Upper lobe of left lung (tissue), 6 donors: ENCODE measurements around the gene PBX2. TPM values are rescaled to one million over a fixed set of nuclear protein-coding genes. Genes with fewer than 3 reads are reported as not detected.
A peak's percentile ranks its signal among the peaks of the same experiment; 100 is the strongest.

Experiments
- ATAC-seq, 2 donors: fragments of 200-7000 bp; cut with Tn5 transposase; one replicate each; pipeline ENCODE4 v1.9.1; 2022; ENCODE audit warnings: mild to moderate bottlenecking in 2 of 2, moderate library complexity in 2 of 2; ENCODE audit not compliant: low FRiP score in 2 of 2
- DNase-seq, 2 donors: peaks; one replicate each; pipeline ENCODE4 v3.0.0-alpha.2; 2019 to 2020
- H3K27ac ChIP-seq, 4 donors: fragments of 200-600 bp; sonication (generic); one replicate each; pipeline ENCODE4 v1.5.1; 2016 to 2019
- H3K27me3 ChIP-seq, 4 donors: fragments of 200-600 bp; sonication (generic); one replicate each; pipeline ENCODE4 v1.5.1; 2017 to 2019
- H3K36me3 ChIP-seq, 4 donors: fragments of 200-600 bp; sonication (generic); one replicate each; pipeline ENCODE4 v1.5.1; 2016 to 2019
- H3K4me1 ChIP-seq, 4 donors: fragments of 200-600 bp; sonication (generic); one replicate each; pipeline ENCODE4 v1.5.1; 2018 to 2019
- H3K4me3 ChIP-seq, 4 donors: fragments of 200-600 bp; sonication (generic); one replicate each; pipeline ENCODE4 v1.5.1; 2017 to 2019; ENCODE audit warnings: mild to moderate bottlenecking in 2 of 4, moderate library complexity in 1 of 4
- H3K9me3 ChIP-seq, 4 donors: fragments of 200-600 bp; sonication (generic); one replicate each; pipeline ENCODE4 v1.5.1; 2018 to 2019
- EP300 ChIP-seq, 4 donors: sonication (generic); formaldehyde crosslinking; IDR thresholded peaks; one replicate each; pipeline ENCODE4 v1.5.1; 2017; ENCODE audit warnings: antibody characterized with exemption in 4 of 4, control low read depth in 2 of 4
- POLR2A ChIP-seq, 4 donors: fragments of 450-650 bp; IDR thresholded peaks; one replicate each; pipeline ENCODE4 v1.5.1; 2016 to 2017; ENCODE audit warnings: antibody characterized with exemption in 4 of 4, mild to moderate bottlenecking in 2 of 4
- POLR2AphosphoS5 ChIP-seq, 2 donors: sonication (generic); formaldehyde crosslinking; IDR thresholded peaks; one replicate each; pipeline ENCODE4 v1.5.1; 2017; ENCODE audit warnings: antibody characterized with exemption in 2 of 2
- WGBS, 2 donors: methylation state at CpG; one replicate each; pipeline ENCODE4 v1.1.5; 2017 to 2018; 5-methylcytosine and 5-hydroxymethylcytosine counted together
- total RNA-seq, 6 donors: library from RNA; depleted of rRNA in 4 of 6; stranded (reverse); fragments of >200 nt in 4 of 6; gene quantifications; one replicate each; pipeline versions ENCODE4 v1.1.0 to v1.2.1, GENCODE V29; 2016 to 2021
- TF ChIP-seq, protein P1 (sequence below), 6 experiments: fragments of 450-650 bp in 4 of 6; fragments of 200-600 bp in 2 of 6; sonication (generic) in 2 of 6; IDR thresholded peaks; one replicate each; pipeline ENCODE4 v1.5.1; 2016 to 2019; ENCODE audit warnings: antibody characterized with exemption in 6 of 6
- donor health status: DM: no; HTN: no; CAD: no; lungs with moderate emphysema.
- donor health status: DM: no; HTN: yes; CAD: no; lungs with severe emphysema.

PBX2 gene
- 100 to 1,000 TPM in 1 of 6 donors, 10 to 100 TPM in 5; 78.6 to 147 (median 93.4) TPM for total RNA-seq

DNA sequence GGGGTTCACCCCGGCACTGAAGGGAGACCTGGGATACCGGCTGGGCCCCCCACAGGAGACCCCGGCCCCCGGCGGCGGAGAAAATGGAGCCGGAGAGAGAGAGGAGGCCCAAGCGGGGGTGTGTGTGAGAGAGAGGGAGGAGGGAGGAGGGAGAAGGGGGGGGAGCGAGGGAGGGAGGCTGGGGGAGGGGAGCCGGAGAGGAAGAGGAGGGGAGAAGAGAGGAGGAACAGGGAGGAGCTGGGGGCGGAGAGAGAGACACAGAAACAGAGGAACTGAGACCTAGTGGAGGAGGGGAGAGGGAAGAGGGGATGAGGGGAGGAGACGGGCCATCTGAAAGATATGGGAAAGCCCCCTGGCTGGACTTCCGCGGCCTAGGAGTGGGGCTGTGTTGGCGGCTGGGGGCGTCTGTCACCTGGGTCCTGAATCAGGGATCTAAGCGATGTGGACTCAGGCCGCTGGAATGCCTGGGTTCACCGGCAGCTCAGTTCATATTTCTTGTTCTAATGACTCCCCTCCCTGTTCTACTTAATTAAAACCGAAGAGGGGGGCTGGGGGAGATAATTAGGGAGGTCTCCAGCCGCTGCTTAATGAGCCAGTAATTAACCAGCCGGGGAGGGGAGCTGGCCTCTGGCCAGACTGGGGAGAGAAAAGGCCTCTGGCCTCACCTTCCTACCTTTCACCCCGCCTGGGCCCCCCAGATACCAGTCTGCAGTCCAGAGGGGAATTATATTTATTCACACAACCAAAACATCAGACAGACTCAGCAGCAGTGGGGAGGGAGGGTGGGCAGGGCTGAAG is at the start of gene PBX2:
PBX2 (minus strand) TSS at position 149 of the 798 bp plus-strand sequence. CDS start 287 bp downstream, outside the sequence.
- TF ChIP-seq EP300 (IDR thresholded peaks at IDR 0.05) (no peak), POLR2AphosphoS5 (IDR thresholded peaks at IDR 0.05) (peak; percentile 54 to 88), POLR2A (IDR thresholded peaks at IDR 0.05) (peak in 2 of 4 donors; percentile 87 to 92)
- TF ChIP-seq, protein P1, sequence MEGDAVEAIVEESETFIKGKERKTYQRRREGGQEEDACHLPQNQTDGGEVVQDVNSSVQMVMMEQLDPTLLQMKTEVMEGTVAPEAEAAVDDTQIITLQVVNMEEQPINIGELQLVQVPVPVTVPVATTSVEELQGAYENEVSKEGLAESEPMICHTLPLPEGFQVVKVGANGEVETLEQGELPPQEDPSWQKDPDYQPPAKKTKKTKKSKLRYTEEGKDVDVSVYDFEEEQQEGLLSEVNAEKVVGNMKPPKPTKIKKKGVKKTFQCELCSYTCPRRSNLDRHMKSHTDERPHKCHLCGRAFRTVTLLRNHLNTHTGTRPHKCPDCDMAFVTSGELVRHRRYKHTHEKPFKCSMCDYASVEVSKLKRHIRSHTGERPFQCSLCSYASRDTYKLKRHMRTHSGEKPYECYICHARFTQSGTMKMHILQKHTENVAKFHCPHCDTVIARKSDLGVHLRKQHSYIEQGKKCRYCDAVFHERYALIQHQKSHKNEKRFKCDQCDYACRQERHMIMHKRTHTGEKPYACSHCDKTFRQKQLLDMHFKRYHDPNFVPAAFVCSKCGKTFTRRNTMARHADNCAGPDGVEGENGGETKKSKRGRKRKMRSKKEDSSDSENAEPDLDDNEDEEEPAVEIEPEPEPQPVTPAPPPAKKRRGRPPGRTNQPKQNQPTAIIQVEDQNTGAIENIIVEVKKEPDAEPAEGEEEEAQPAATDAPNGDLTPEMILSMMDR (IDR thresholded peaks at IDR 0.05) = no peak
- H3K27me3 ChIP-seq = no peaks in the 10 kb centered on the region
- peak within 1 kb of the TSS; percentile 93 to 98 (median 96) for H3K27ac ChIP-seq
- peak within 1 kb of the TSS; percentile 72 to 96 (median 83) for H3K4me3 ChIP-seq
- peaks cover 0 to 24% (median 12%) of the 10 kb centered on the region in 4 donors for H3K36me3 ChIP-seq
- H3K9me3 ChIP-seq = no peaks in the 10 kb centered on the region
- 1 to 2% methylated on average over 16 to 19 of the region's 23 CpGs for WGBS, 2 donors
- peak; percentile 83 to 88 for ATAC-seq
- H3K4me1 ChIP-seq = peaks cover 72 to 87% (median 82%) of the 10 kb centered on the region in 4 donors
- peak in 1 of 2 donors; percentile 95 for DNase-seq

- no peak for TF ChIP-seq EP300 (IDR thresholded peaks at IDR 0.05)
- TF ChIP-seq, protein P1 (IDR thresholded peaks at IDR 0.05) = no peak
- H3K4me1 ChIP-seq = peaks cover 1 to 9% (median 8%) of the 10 kb centered on the region in 4 donors
- DNase-seq (no peak), ATAC-seq (no peak)
- no peaks in the 10 kb centered on the region for H3K36me3 ChIP-seq
- H3K27ac ChIP-seq = no peak overlapping the region
- H3K27me3 ChIP-seq = no peaks in the 10 kb centered on the region
- H3K4me3 ChIP-seq = no peak overlapping the region
- no peaks in the 10 kb centered on the region for H3K9me3 ChIP-seq
- WGBS, 2 donors = 79 to 97% methylated on average over 2 of the region's 2 CpGs
Observed at GRCh38 chr6:32239462-32239861, 49.5 kb upstream of the PBX2 start.

DNA sequence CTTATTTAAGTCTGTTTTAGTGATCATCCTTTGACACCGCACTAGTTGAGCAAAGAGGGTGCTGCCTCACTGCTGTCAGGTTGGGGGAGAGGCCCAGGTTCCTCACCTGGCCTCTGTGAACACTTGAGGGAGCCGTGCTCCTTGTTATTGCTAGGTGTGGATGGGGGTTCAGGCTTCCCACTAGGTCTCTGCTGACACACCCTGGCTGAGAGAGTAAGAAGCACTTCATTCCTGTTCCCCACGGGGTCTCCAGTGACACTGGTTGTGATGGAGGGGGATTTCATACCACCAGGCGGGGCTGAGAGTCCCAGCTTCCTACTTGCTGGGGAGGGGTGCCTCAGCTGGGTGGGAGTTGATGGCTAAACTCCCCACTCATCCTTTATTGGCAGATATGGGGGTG is 44.9 kb upstream of the PBX2 start:
- Histone ChIP-seq H3K9me3 (no peaks in the 10 kb centered on the region), H3K4me3 (no peak overlapping the region), H3K27ac (peak overlapping the region; percentile 5 to 84 (median 60)), H3K27me3 (no peaks in the 10 kb centered on the region), H3K36me3 (no peaks in the 10 kb centered on the region), H3K4me1 (no peaks in the 10 kb centered on the region)
- ATAC-seq = no peak
- 41 to 49% methylated on average over 4 of the region's 4 CpGs for WGBS, 2 donors
- no peak for TF ChIP-seq POLR2AphosphoS5 (IDR thresholded peaks at IDR 0.05)
- TF ChIP-seq, protein P1 (IDR thresholded peaks at IDR 0.05) = no peak
- TF ChIP-seq EP300 (IDR thresholded peaks at IDR 0.05) = no peak
- TF ChIP-seq POLR2A (IDR thresholded peaks at IDR 0.05) = no peak
- DNase-seq = no peak

DNA sequence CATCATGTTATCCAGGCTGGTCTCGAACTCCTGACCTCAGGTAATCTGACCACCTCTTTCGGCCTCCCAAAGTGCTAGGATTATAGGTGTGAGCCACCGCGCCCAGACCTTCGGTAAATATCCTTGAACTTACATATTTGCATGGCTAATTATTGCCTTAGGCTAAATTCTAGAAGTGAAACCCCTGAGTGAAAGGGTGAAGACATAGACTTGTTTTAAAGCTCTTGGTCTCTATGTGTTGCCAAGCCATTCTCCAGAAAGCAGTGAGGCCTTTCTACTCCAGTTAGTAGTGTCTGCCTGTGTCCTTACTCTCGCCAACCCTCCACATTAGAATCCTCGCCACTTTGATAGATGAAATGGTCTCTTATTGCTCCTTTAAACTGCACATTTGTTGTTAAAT is 36.4 kb upstream of the PBX2 start:
- TF ChIP-seq POLR2A (IDR thresholded peaks at IDR 0.05) (no peak), EP300 (IDR thresholded peaks at IDR 0.05) (no peak), POLR2AphosphoS5 (IDR thresholded peaks at IDR 0.05) (no peak)
- TF ChIP-seq, protein P1 (IDR thresholded peaks at IDR 0.05) = no peak
- DNase-seq (no peak), ATAC-seq (no peak)
- WGBS, 2 donors = 86 to 87% methylated on average over 7 of the region's 7 CpGs
- Histone ChIP-seq H3K27ac (peak overlapping the region in 1 of 4 donors; percentile 34), H3K4me1 (peaks cover 5 to 13% (median 8%) of the 10 kb centered on the region in 4 donors), H3K27me3 (no peaks in the 10 kb centered on the region), H3K36me3 (peaks cover 0 to 3% (median 0%) of the 10 kb centered on the region in 4 donors), H3K9me3 (no peaks in the 10 kb centered on the region), H3K4me3 (no peak overlapping the region)
